GM23338 (cell line): ENCODE results near the gene LOXHD1.

Experiments
- CREB1 ChIP-seq: fragments of 250-450 bp; sonication (Bioruptor Pico); IDR thresholded peaks from 2 replicates; pipeline ENCODE4 v1.5.0; 2020; ENCODE audit warnings: low read depth, mild to moderate bottlenecking, moderate library complexity
- CTCF ChIP-seq, 2 experiments: fragments of 200-600 bp in 1 of 2; sonication (generic) in 1 of 2; conservative IDR thresholded peaks; 2 replicates each; pipeline versions ENCODE4 v1.5.1 to v1.6.1; 2016 to 2017; ENCODE audit warnings: antibody characterized with exemption in 2 of 2, low read depth in 2 of 2, mild to moderate bottlenecking in 2 of 2, moderate library complexity in 1 of 2
- ETS1 ChIP-seq: IDR thresholded peaks from 2 replicates; pipeline ENCODE4 v1.6.1; 2016; ENCODE audit warnings: antibody characterized with exemption
- EZH2 ChIP-seq: fragments of 200-600 bp; sonication (generic); IDR thresholded peaks from one replicate; pipeline ENCODE4 v1.8.0; 2017; ENCODE audit warnings: antibody characterized with exemption, mild to moderate bottlenecking, low read depth; ENCODE audit not compliant: unreplicated experiment
- EZH2phosphoT487 ChIP-seq: fragments of 200-600 bp; sonication (generic); IDR thresholded peaks from one replicate; pipeline ENCODE4 v1.8.1; 2018; ENCODE audit warnings: antibody characterized with exemption; ENCODE audit not compliant: unreplicated experiment
- JUNB ChIP-seq: IDR thresholded peaks from one replicate; pipeline ENCODE4 v1.6.1; 2016; ENCODE audit warnings: antibody characterized with exemption; ENCODE audit not compliant: unreplicated experiment
- NANOG ChIP-seq: IDR thresholded peaks from 2 replicates; pipeline ENCODE4 v1.6.1; 2016; ENCODE audit warnings: antibody characterized with exemption, borderline replicate concordance
- POLR2AphosphoS5 ChIP-seq: IDR thresholded peaks from 2 replicates; pipeline ENCODE4 v1.6.1; 2016; ENCODE audit warnings: antibody characterized with exemption, low read depth
- REST ChIP-seq: IDR thresholded peaks from one replicate; pipeline ENCODE4 v1.6.1; 2018; ENCODE audit warnings: antibody characterized with exemption; ENCODE audit not compliant: unreplicated experiment
- STAT1 ChIP-seq: IDR thresholded peaks from one replicate; pipeline ENCODE4 v1.6.1; 2016; ENCODE audit warnings: antibody characterized with exemption; ENCODE audit not compliant: unreplicated experiment
- ZNF114 ChIP-seq: fragments of 250-450 bp; sonication (Bioruptor Pico); IDR thresholded peaks from 2 replicates; pipeline ENCODE4 v1.5.0; 2020; ENCODE audit warnings: mild to moderate bottlenecking, moderate library complexity
- ZNF331 ChIP-seq: fragments of 250-450 bp; sonication (Bioruptor Pico); IDR thresholded peaks from 2 replicates; pipeline ENCODE4 v1.5.0; 2020; ENCODE audit warnings: low read depth, mild to moderate bottlenecking, moderate library complexity
- ZNF462 ChIP-seq: fragments of 250-450 bp; sonication (Bioruptor Pico); IDR thresholded peaks from 2 replicates; pipeline ENCODE4 v1.5.0; 2020; ENCODE audit warnings: mild to moderate bottlenecking, moderate library complexity

GRCh38 chr18:46625069-46625468 lies 32.0 kb downstream of the LOXHD1 start:
- no peak for TF ChIP-seq CTCF (conservative IDR thresholded peaks at IDR 0.05; ENCODE audit: low read depth in 2 of 2)
- no peak for TF ChIP-seq ZNF114 (CRISPR knock-in tag)
- no peak for TF ChIP-seq POLR2AphosphoS5
- TF ChIP-seq STAT1: no peak
- no peak for TF ChIP-seq NANOG
- no peak for TF ChIP-seq EZH2phosphoT487
- TF ChIP-seq REST: no peak
- no peak for TF ChIP-seq JUNB
- TF ChIP-seq EZH2: no peak
- no peak for TF ChIP-seq CREB1
- TF ChIP-seq ZNF331 (CRISPR knock-in tag): no peak
- TF ChIP-seq ETS1: no peak
- no peak for TF ChIP-seq ZNF462 (CRISPR knock-in tag)
